Naive thymus-derived CD4-positive, alpha-beta T cell (primary cell): ENCODE results near the gene MYL7. TPM values are rescaled to one million over a fixed set of nuclear protein-coding genes. Genes with fewer than 3 reads are reported as not detected.

Source experiments
- polyA plus RNA-seq, 2 donors: library from polyadenylated mRNA; unstranded; fragments of 300-500 nt; fragmentation: Illumina TruSeq; gene quantifications; one replicate each; pipeline ENCODE4 v1.2.3, GENCODE V29; 2021
- total RNA-seq, 6 experiments: library from RNA in 5 of 6; stranded (reverse) in 5 of 6; gene quantifications; 1 replicate in 5 of 6; 2 replicates in 1 of 6; pipeline ENCODE4 v1.2.3 and lab custom pipeline; 2021 to 2026

Gene MYL7
- total and polyA plus RNA-seq, 7 experiments from 2014 or later = not detected

Other genes starting within 250 kb of the MYL7 start
- gene URGCP, start 234.7 kb downstream of the MYL7 start, total RNA-seq = 10 to 100 TPM; 20.0 to 33.7 (median 26.8) TPM
- gene URGCP, start 234.7 kb downstream of the MYL7 start, polyA plus RNA-seq = 10 to 100 TPM; 22.0 to 40.6 TPM
- 10 to 100 TPM in 2 of 5 experiments, 1 to 10 TPM in 3; 6.3 to 13.9 (median 9.6) TPM for gene UBE2D4, start 214.9 kb downstream of the MYL7 start, total RNA-seq
- 10 to 100 TPM; 13.4 to 15.9 TPM for gene UBE2D4, start 214.9 kb downstream of the MYL7 start, polyA plus RNA-seq
- gene SPDYE1, start 143.4 kb downstream of the MYL7 start, total RNA-seq = under 1 TPM in 2 of 5 experiments, not detected in 3; 0.19 to 0.30 TPM
- under 1 TPM; 0.07 to 0.21 TPM for gene SPDYE1, start 143.4 kb downstream of the MYL7 start, polyA plus RNA-seq
- 100 to 1,000 TPM; 112 to 182 (median 164) TPM for gene DBNL, start 96.6 kb downstream of the MYL7 start, total RNA-seq
- 100 to 1,000 TPM; 171 to 217 TPM for gene DBNL, start 96.6 kb downstream of the MYL7 start, polyA plus RNA-seq
- 1 to 10 TPM in 4 of 5 experiments, under 1 TPM in 1; 0.73 to 3.1 (median 1.8) TPM for gene PGAM2, start 75.8 kb downstream of the MYL7 start, total RNA-seq
- not detected for gene PGAM2, start 75.8 kb downstream of the MYL7 start, polyA plus RNA-seq
- 10 to 100 TPM; 33.9 to 77.1 (median 48.9) TPM for gene POLM, start 58.8 kb downstream of the MYL7 start, total RNA-seq
- gene POLM, start 58.8 kb downstream of the MYL7 start, polyA plus RNA-seq = 10 to 100 TPM; 18.2 to 20.4 TPM
- 10 to 100 TPM in 4 of 5 experiments, 1 to 10 TPM in 1; 7.7 to 33.1 (median 27.5) TPM for gene AEBP1, start 37.0 kb downstream of the MYL7 start, total RNA-seq
- gene AEBP1, start 37.0 kb downstream of the MYL7 start, polyA plus RNA-seq = 10 to 100 TPM in 1 of 2 donors, 1 to 10 TPM in 1; 3.0 to 13.5 TPM
- 100 to 1,000 TPM in 1 of 5 experiments, 10 to 100 TPM in 4; 55.1 to 118 (median 69.2) TPM for gene POLD2, start 17.8 kb downstream of the MYL7 start, total RNA-seq
- 10 to 100 TPM; 78.1 to 94.8 TPM for gene POLD2, start 17.8 kb downstream of the MYL7 start, polyA plus RNA-seq
- gene GCK, start 48.1 kb upstream of the MYL7 start, total RNA-seq = under 1 TPM; 0.29 to 0.88 (median 0.51) TPM
- gene GCK, start 48.1 kb upstream of the MYL7 start, polyA plus RNA-seq = 1 to 10 TPM; 1.7 to 2.0 TPM
- gene YKT6, start 59.6 kb upstream of the MYL7 start, total RNA-seq = 10 to 100 TPM; 58.1 to 80.9 (median 62.3) TPM
- gene YKT6, start 59.6 kb upstream of the MYL7 start, polyA plus RNA-seq = 10 to 100 TPM; 32.6 to 38.8 TPM
- under 1 TPM in 2 of 5 experiments, not detected in 3; 0.12 to 0.61 TPM for gene CAMK2B, start 184.3 kb upstream of the MYL7 start, total RNA-seq
- not detected for gene CAMK2B, start 184.3 kb upstream of the MYL7 start, polyA plus RNA-seq